Stimulated activated CD8-positive, alpha-beta memory T cell treated with anti-CD3 and anti-CD28 coated beads, Interleukin-7, amount 100 ng/mL, for 24 hours (primary cell): ENCODE data around the gene MRGPRD.

ENCODE experiments used
- DNase-seq: peaks from one replicate; pipeline ENCODE4 v3.0.0-alpha.2; 2020; ENCODE audit warnings: low read depth

MRGPRD gene

GRCh38 chr11:68968306-68969250, 12.2 kb downstream of the MRGPRD start:
- no peak for DNase-seq

- DNase-seq: no peak
These were observed 13.6 kb downstream of the MRGPRD start for GRCh38 chr11:68966894-68967780.

DNA sequence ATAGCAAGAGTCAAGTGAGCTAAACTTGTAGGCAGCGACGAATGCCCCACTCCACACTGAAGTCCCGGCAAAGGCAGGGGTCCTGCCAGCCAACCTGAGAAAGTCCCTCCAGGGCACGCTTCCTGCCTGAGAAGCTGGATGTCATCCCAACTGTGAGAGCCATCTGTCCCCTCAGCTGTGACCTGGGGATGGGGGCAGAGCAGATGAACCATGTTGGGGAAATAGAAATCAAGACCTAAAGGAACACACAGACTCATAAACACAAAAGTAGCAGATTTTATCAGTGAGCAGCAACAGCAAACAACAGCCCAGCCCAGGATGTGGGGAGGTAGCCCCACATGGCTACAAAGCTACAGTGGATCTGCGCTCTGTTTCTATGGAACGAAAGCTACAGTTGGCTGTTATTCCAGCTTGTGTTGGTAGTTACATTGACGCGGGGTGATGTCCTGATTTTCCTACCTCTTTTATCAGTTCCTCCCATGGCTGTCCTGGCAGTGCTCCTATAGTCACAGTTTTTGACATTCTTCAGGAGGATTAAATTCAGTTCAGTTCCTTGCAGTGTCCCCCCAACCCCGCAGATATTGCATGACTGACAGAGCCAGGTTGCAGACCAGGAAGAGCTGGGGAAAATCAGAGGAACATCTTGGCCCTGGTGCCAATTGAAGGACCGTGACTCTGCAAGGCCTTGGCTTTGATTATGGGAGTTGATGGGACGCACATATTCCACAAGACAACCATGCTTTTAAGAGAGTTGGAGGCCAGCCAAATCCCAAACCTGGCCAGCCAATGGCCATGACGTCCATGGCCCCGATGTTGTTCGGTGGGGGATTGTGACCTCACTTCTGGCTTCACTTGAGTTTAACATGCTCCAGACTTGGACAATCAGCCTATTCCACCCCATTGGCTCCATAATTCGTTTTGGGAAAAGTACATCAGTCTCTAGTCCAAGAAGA, 14.6 kb downstream of the MRGPRD start:
- DNase-seq: no peak

GRCh38 chr11:68963779-68964178, 17.0 kb downstream of the MRGPRD start:
- DNase-seq: no peak

- DNase-seq: no peak
These were observed 18.1 kb downstream of the MRGPRD start for GRCh38 chr11:68962527-68963250.

- DNase-seq: no peak
These were observed 19.5 kb downstream of the MRGPRD start for GRCh38 chr11:68961245-68961644.

DNA sequence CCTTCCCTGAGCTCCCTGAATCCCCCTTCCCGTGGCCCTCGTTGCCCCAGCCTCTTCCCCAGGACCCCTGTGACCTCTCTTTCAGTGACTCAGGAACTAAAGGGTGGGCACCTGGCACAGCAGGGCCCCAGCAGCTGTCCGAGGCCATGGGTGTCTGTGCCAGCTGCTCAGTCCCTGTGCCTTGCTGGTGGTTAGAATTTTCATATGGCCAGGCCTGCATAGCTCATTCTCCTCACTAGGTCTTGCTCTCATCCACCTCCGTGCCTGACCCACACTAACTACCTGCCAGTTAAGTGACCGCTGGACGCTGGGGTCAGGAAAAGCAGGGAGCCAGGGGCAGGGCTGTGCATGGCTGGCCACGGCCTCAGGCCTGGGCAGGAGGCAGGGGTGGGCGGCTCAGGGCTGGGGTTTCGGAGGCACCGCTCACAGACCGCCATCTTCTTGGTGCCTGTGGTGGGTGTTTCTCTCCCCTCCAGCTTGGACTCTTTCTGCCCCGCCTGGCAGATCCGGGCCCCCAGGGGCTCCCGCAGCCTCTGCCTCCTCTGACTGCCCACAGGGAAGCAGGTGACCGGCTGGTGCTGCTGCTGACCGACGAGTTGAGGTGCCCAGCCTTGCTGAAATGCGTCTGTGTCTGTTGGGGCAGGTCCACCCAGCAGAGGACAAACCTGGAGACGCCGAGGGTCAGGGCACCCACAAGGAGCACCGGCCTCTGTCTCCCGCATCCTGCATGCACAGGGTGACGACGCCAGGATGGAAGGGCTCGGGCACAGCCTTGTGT, 20.3 kb downstream of the MRGPRD start:
- no peak for DNase-seq

GRCh38 chr11:68959465-68960293, 21.1 kb downstream of the MRGPRD start:
- no peak for DNase-seq

DNA sequence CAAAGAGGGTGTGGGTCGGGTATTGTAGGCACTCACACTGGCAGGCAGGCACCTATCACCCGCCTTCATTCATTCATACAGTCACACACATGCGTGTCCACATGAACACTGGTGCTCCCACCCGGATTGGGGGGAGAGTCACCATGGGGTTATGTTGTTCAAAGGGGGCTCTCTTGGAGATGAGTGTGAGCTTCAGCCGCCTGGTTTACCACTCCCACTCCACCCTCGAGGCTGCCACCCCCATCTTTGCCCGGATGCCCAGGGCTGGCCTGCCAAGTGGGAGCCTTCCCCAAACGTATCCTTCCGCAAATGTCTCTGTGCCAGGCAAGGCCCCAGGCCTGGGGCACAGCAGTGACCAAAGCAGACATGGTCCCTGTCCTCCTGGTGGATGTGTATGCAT, 22.6 kb downstream of the MRGPRD start:
- no peak for DNase-seq

GRCh38 chr11:68956547-68957254, 24.1 kb downstream of the MRGPRD start:
- DNase-seq: no peak

DNA sequence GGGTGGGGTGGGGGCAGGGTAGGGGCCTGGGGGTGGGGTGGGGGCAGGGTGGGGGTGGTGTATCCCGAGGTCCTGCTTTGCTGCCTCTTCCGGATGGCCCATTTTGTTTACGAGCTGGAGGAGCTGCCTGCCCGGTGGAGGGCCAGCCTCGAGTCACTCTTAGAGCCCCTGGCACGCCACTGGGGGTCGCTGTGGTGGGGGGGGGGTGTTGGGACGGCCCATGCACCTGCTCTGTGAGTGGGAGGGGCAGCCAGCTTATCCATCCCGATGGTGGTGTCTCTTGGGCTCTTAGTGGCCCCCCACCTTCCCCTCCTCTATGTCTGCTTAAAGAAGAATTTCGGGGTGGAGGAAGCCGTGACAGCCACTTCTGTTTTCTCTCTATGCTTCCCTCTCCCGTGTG, 24.6 kb downstream of the MRGPRD start:
- DNase-seq: no peak

DNA sequence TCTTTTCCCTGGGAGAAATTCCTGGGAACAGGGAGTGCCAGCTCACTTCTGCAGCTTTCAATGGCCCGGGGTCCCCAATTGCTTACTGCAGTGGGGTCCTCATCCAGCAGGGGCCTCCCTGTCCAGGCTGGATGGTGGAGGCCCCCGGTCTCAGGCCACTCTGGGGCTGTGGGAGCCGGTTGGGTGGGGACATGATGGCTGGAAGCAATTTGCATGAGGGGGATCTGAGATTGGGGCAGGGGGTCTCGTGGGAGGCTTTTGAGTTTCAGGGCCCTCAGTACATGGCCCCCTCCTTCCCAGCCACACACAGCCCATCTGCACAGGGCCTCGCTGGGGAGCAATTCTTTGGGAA, 25.2 kb downstream of the MRGPRD start:
- DNase-seq: no peak

DNA sequence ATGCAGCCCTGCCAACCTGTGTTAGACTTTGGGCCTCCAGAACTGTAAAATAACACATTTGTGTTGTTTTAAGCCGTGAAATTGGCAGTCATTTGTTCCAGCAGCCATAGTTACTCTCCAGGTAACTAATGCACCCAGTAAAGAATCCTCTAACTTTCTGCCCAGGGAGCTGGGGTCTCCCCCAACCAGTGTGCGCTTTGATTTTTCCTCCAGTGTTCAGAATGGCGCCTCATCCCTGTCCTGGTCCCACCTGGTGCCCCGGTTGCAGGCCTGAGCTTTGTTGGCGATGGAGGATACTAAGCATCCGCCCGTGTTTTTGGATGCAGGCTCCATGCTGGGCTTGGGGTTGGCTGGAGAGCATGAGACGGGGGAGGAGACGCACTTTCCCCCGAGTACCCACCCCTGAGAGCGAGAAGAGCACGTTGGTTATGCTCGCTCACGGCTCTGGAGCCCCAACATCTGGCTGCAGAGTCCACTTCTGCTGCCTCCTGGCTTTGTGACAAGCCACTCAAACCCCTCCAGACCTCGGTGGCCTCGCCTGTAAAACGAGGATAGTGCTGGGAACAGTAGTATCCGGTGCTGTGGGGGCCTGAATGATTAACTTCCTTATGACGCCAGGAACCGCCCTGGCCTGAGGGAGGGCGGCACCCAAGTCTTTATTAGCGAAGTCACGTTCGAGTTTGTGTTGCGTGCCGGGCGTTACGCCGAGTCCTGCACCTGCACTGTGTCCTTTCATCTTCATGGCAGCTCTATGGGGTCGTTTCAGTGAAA, 25.8 kb downstream of the MRGPRD start:
- no peak for DNase-seq

DNA sequence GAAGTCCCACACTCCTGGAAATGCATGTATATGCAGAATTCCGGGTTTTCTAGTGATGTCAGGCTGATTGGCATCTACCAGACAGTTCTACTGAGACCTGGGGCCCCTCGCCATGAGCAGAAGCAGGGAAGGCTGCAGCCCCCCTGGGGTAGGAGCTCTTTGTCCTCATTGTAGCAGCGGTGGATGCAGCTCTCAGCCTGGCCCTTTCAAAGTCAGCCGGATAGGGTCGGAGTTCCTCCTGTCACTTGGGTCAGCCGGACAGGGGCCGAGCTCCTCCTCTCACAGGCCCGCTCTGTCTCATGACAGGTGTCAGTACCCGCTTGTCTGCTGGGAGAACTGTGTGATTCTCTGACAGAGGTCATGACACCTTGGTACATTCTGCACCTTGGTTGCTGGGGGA, 30.0 kb downstream of the MRGPRD start:
- DNase-seq: no peak

DNA sequence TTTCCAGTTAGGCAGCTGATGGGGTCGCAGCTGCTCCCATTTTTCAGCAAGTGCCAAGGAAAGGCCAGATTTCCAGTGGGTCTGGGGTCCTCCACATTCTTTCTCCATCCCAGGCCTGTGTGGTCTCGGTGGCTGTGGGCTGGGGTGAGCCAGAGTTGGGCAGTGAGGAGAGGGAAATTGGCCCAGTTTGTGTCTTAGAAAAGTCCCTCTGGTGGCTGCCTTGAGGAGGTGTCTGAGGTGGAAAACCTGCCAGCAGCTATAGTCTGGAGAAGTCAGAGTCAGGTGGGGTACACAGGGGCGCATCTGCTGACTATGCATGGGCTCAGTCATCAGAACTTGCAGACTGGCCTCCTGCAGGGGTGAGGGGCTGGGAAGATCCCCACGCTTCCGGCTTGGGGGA, 30.5 kb downstream of the MRGPRD start:
- no peak for DNase-seq

DNA sequence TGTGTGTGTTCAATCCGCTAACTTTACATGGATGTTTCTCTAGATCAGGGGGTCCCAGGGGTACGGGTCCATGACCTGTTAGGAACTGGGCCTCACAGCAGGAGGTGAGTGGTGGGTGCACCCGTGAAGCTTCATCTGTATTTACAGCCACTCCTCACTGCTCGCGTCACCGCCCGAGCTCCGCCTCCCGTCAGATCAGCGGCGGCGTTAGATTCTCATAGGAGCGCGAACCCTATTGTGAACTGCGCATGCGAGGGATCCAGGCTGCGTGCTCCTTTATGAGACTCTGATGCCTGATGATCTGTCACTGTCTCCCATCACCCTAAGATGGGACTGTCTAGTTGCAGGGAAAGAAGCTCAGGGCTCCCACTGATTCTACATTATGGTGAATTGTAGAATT, 31.9 kb downstream of the MRGPRD start:
- no peak for DNase-seq

- no peak for DNase-seq
These were observed 32.3 kb downstream of the MRGPRD start for GRCh38 chr11:68948496-68948895.

- DNase-seq: no peak
These were observed 33.6 kb downstream of the MRGPRD start for GRCh38 chr11:68947151-68947550.
